ENCODE results near the gene COBLL1.

Gene COBLL1

GRCh38 chr2:164742738-164743317 is 98.8 kb downstream of the COBLL1 start:
- ATAC-seq (replicated peaks) (no peak), DNase-seq (no peak)
- H3K36me3 Mint-ChIP-seq (ENCODE audit: insufficient read depth): no peaks in the 10 kb centered on the region
- H3K4me1 Mint-ChIP-seq (ENCODE audit: low read depth in 2 of 2): no peaks in the 10 kb centered on the region
- H3K4me3 Mint-ChIP-seq: no peak overlapping the region
- H3K27me3 Mint-ChIP-seq: no peaks in the 10 kb centered on the region
- H3K27ac Mint-ChIP-seq: no peak overlapping the region
- H3K9me3 Mint-ChIP-seq: peaks cover 0 to 4% of the 10 kb centered on the region in 2 donors

GRCh38 chr2:164739966-164740365 is 101.7 kb downstream of the COBLL1 start:
- H3K36me3 Mint-ChIP-seq (ENCODE audit: insufficient read depth): no peaks in the 10 kb centered on the region
- H3K9me3 Mint-ChIP-seq: peaks cover 0 to 1% of the 10 kb centered on the region in 2 donors
- H3K27ac Mint-ChIP-seq: no peak overlapping the region
- no peak for DNase-seq
- ATAC-seq (replicated peaks): no peak
- H3K4me3 Mint-ChIP-seq: no peak overlapping the region
- H3K27me3 Mint-ChIP-seq: no peaks in the 10 kb centered on the region
- H3K4me1 Mint-ChIP-seq (ENCODE audit: low read depth in 2 of 2): no peaks in the 10 kb centered on the region

- no peak overlapping the region for H3K4me3 Mint-ChIP-seq
- no peak for DNase-seq
- peaks cover 0 to 6% of the 10 kb centered on the region in 2 donors for H3K9me3 Mint-ChIP-seq
- H3K4me1 Mint-ChIP-seq (ENCODE audit: low read depth in 2 of 2): no peaks in the 10 kb centered on the region
- H3K36me3 Mint-ChIP-seq (ENCODE audit: insufficient read depth): no peaks in the 10 kb centered on the region
- ATAC-seq (replicated peaks): no peak
- H3K27ac Mint-ChIP-seq: no peak overlapping the region
- H3K27me3 Mint-ChIP-seq: no peaks in the 10 kb centered on the region
Observed at GRCh38 chr2:164737612-164738081, 104.0 kb downstream of the COBLL1 start.

GRCh38 chr2:164735309-164735919 is 106.2 kb downstream of the COBLL1 start:
- ATAC-seq (replicated peaks) (no peak), DNase-seq (no peak)
- Mint-ChIP-seq H3K9me3 (peaks cover 0 to 6% of the 10 kb centered on the region in 2 donors), H3K4me1 (ENCODE audit: low read depth in 2 of 2) (no peaks in the 10 kb centered on the region), H3K27ac (no peak overlapping the region), H3K4me3 (no peak overlapping the region), H3K36me3 (ENCODE audit: insufficient read depth) (no peaks in the 10 kb centered on the region), H3K27me3 (no peaks in the 10 kb centered on the region)

GRCh38 chr2:164734196-164734595 is 107.4 kb downstream of the COBLL1 start:
- Mint-ChIP-seq H3K27me3 (no peaks in the 10 kb centered on the region), H3K27ac (no peak overlapping the region), H3K36me3 (ENCODE audit: insufficient read depth) (no peaks in the 10 kb centered on the region), H3K4me1 (ENCODE audit: low read depth in 2 of 2) (no peaks in the 10 kb centered on the region), H3K9me3 (peaks cover 0 to 6% of the 10 kb centered on the region in 2 donors), H3K4me3 (no peak overlapping the region)
- ATAC-seq (replicated peaks) (no peak), DNase-seq (no peak)

GRCh38 chr2:164725542-164725941 is 116.1 kb downstream of the COBLL1 start:
- DNase-seq: no peak
- no peak for ATAC-seq (replicated peaks)
- Mint-ChIP-seq H3K9me3 (no peaks in the 10 kb centered on the region), H3K27me3 (no peaks in the 10 kb centered on the region), H3K4me3 (no peak overlapping the region), H3K27ac (no peak overlapping the region), H3K36me3 (ENCODE audit: insufficient read depth) (no peaks in the 10 kb centered on the region), H3K4me1 (ENCODE audit: low read depth in 2 of 2) (no peaks in the 10 kb centered on the region)

- no peak for DNase-seq
- Mint-ChIP-seq H3K27ac (no peak overlapping the region), H3K9me3 (no peaks in the 10 kb centered on the region), H3K4me3 (no peak overlapping the region), H3K4me1 (ENCODE audit: low read depth in 2 of 2) (no peaks in the 10 kb centered on the region), H3K27me3 (no peaks in the 10 kb centered on the region), H3K36me3 (ENCODE audit: insufficient read depth) (no peaks in the 10 kb centered on the region)
- ATAC-seq (replicated peaks): no peak
Observed at GRCh38 chr2:164722616-164723338, 118.8 kb downstream of the COBLL1 start.

GRCh38 chr2:164721430-164721829 is 120.2 kb downstream of the COBLL1 start:
- ATAC-seq (replicated peaks) (no peak), DNase-seq (no peak)
- H3K4me3 Mint-ChIP-seq: no peak overlapping the region
- H3K9me3 Mint-ChIP-seq: no peaks in the 10 kb centered on the region
- no peaks in the 10 kb centered on the region for H3K27me3 Mint-ChIP-seq
- H3K36me3 Mint-ChIP-seq (ENCODE audit: insufficient read depth): no peaks in the 10 kb centered on the region
- H3K27ac Mint-ChIP-seq: no peak overlapping the region
- H3K4me1 Mint-ChIP-seq (ENCODE audit: low read depth in 2 of 2): no peaks in the 10 kb centered on the region

GRCh38 chr2:164719996-164720941 is 121.4 kb downstream of the COBLL1 start:
- H3K4me1 Mint-ChIP-seq (ENCODE audit: low read depth in 2 of 2): no peaks in the 10 kb centered on the region
- ATAC-seq (replicated peaks) (no peak), DNase-seq (no peak)
- no peaks in the 10 kb centered on the region for H3K9me3 Mint-ChIP-seq
- H3K27ac Mint-ChIP-seq: no peak overlapping the region
- no peaks in the 10 kb centered on the region for H3K36me3 Mint-ChIP-seq (ENCODE audit: insufficient read depth)
- no peaks in the 10 kb centered on the region for H3K27me3 Mint-ChIP-seq
- no peak overlapping the region for H3K4me3 Mint-ChIP-seq

GRCh38 chr2:164717000-164717803 is 124.4 kb downstream of the COBLL1 start:
- no peaks in the 10 kb centered on the region for H3K36me3 Mint-ChIP-seq (ENCODE audit: insufficient read depth)
- no peaks in the 10 kb centered on the region for H3K27me3 Mint-ChIP-seq
- H3K27ac Mint-ChIP-seq: no peak overlapping the region
- H3K9me3 Mint-ChIP-seq: no peaks in the 10 kb centered on the region
- H3K4me1 Mint-ChIP-seq (ENCODE audit: low read depth in 2 of 2): no peaks in the 10 kb centered on the region
- no peak for ATAC-seq (replicated peaks)
- H3K4me3 Mint-ChIP-seq: no peak overlapping the region
- no peak for DNase-seq

GRCh38 chr2:164714471-164714870 is 127.2 kb downstream of the COBLL1 start:
- Mint-ChIP-seq H3K4me1 (ENCODE audit: low read depth in 2 of 2) (no peaks in the 10 kb centered on the region), H3K9me3 (no peaks in the 10 kb centered on the region), H3K27ac (no peak overlapping the region), H3K4me3 (no peak overlapping the region), H3K27me3 (no peaks in the 10 kb centered on the region), H3K36me3 (ENCODE audit: insufficient read depth) (no peaks in the 10 kb centered on the region)
- DNase-seq (no peak), ATAC-seq (replicated peaks) (no peak)

GRCh38 chr2:164711766-164712138 is 129.9 kb downstream of the COBLL1 start:
- no peak overlapping the region for H3K4me3 Mint-ChIP-seq
- ATAC-seq (replicated peaks) (no peak), DNase-seq (no peak)
- no peaks in the 10 kb centered on the region for H3K27me3 Mint-ChIP-seq
- no peaks in the 10 kb centered on the region for H3K4me1 Mint-ChIP-seq (ENCODE audit: low read depth in 2 of 2)
- no peak overlapping the region for H3K27ac Mint-ChIP-seq
- no peaks in the 10 kb centered on the region for H3K36me3 Mint-ChIP-seq (ENCODE audit: insufficient read depth)
- peaks cover 0 to 2% of the 10 kb centered on the region in 2 donors for H3K9me3 Mint-ChIP-seq
